Stimulated activated CD4-positive, alpha-beta T cell treated with anti-CD3 and anti-CD28 coated beads, TNF-alpha, amount 100 ng/mL, for 4 hours (primary cell): ENCODE results near the gene PSMB4.
"Not testable (repeated sequence)": the region's sequence is repeated elsewhere in the genome, so short reads cannot be mapped to it uniquely, and the experiment has no call there.

Experiments used
- DNase-seq, 3 experiments: peaks; one replicate each; pipeline ENCODE4 v3.0.0-alpha.2; 2020; ENCODE audit warnings: low read depth in 3 of 3

PSMB4 gene

GRCh38 chr1:151390221-151391078 is 8.9 kb upstream of the PSMB4 start:
- not testable (repeated sequence) for DNase-seq

DNA sequence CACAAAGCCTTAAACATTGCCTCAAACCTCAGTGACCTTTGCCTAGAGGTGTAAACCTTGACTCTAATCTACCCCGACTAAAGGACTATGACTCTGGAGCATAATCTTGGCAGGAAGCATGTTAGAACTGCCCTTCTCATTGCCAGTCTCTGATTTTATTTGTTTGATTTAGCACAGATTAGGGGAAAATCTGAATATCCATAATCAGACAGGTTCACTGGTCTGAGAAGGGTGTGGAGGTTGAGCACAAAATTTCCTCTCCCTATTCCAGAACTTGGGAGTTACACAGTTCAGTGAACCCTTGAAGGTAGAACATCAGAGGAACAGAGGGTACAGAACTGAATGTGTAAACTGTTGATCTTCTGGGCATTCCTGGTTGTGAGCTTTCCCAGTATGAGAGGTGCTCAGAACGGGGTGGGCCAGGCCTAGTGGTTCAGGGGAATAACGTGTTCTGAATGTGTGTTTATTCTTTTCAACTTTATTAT is 8.3 kb upstream of the PSMB4 start:
- no peak for DNase-seq

DNA sequence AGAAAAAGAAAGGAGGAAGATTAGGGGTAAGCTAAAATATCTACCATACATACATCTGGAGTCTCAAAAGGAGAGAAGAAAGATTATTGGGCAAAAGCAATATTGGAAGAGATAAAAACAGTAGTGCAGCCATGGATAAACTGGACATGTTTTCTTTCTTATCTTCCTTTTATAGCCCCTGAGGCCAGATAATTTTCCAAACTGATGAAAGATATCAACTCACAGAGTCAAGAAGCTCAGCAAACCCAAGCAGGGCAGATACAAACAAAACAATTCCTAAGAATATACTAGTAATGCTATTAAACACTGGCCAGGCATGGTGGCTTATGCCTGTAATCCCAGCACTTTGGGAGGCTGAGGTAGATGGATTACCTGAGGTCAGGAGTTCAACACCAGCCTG is 5.8 kb upstream of the PSMB4 start:
- DNase-seq = no peak

DNA sequence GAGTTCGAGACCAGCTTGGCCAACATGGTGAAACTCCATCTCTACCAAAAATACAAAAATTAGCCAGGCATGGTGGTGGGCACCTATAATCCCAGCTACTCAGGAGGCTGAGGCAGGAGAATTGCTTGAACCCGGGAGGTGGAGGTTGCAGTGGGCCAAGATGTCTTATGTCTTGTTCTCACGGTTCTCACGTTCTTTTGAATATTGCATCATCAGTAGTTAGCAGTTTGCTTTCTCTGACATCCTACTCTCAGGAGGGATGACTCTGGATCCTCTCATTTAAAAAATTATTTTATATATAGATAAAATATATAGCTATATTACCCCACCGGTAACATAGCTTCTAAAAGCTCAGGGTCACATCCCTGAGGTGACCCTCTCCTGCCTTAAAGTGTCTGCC is 3.1 kb upstream of the PSMB4 start:
- DNase-seq = not testable (repeated sequence)

DNA sequence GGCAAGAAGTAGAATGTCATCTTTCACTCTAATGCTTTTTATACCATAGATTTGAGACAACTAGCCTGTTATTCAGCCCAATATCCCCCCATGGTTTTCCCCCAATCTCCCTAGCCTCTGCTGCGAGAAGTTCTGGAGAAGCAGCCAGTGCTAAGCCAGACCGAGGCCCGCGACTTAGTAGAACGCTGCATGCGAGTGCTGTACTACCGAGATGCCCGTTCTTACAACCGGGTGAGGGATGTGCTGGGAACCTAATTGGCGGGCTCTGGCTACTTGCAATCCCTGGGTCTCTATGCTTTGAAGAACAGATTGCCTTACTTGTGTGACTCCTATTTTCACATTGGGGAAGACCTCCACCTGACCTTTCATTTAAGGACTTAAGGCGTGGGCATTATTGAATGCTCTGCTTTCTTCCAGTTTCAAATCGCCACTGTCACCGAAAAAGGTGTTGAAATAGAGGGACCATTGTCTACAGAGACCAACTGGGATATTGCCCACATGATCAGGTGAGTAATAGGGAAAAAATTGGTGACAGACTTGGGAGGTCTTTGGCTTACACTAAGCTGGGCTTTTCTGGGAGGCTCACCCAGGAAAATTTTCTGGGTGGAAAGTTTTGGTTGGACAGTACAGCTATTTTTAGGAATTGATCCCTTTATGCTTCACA is 1.9 kb downstream of the PSMB4 start:
- no peak for DNase-seq

- no peak for DNase-seq
Measured at GRCh38 chr1:151401860-151402259, 2.5 kb downstream of the PSMB4 start.

DNA sequence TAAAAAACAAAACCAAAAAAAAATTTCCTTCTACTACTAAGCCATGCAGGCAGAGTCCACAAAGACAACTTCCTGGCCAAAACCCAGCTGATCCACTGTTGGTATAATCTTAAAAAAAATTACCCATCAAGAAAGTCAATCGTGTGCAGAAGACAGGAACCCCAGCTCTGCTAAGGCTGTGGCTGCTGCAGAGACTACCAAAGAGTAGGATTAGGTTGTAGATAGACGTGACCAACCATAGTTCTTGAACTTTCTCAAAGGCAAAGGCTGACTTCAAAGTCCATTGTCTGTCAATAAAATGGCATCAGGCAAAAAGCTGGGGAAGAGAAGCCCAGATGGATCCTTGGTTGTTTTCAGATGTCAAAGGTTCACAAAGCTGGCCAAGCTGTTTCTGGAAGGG is 3.4 kb downstream of the PSMB4 start:
- no peak for DNase-seq

DNA sequence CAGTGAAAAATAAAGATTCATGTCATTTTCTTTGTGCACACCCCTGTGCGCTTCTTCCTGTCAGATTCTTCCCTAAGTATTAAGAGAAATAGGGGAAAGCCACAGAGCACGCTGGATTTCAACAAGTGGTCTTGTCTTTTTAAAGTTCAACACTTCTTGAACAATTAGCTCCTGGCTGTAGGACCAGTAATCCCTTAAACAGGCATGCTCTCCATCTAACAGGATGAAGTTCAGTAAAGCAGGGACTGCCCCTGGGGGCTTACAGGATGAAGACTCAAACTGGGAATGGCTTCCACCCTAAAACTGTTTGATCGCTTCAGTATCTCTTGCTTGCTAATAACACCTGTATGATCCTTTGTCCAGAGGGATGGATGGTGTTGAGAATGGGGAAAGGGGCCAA is 4.2 kb downstream of the PSMB4 start:
- no peak for DNase-seq

DNA sequence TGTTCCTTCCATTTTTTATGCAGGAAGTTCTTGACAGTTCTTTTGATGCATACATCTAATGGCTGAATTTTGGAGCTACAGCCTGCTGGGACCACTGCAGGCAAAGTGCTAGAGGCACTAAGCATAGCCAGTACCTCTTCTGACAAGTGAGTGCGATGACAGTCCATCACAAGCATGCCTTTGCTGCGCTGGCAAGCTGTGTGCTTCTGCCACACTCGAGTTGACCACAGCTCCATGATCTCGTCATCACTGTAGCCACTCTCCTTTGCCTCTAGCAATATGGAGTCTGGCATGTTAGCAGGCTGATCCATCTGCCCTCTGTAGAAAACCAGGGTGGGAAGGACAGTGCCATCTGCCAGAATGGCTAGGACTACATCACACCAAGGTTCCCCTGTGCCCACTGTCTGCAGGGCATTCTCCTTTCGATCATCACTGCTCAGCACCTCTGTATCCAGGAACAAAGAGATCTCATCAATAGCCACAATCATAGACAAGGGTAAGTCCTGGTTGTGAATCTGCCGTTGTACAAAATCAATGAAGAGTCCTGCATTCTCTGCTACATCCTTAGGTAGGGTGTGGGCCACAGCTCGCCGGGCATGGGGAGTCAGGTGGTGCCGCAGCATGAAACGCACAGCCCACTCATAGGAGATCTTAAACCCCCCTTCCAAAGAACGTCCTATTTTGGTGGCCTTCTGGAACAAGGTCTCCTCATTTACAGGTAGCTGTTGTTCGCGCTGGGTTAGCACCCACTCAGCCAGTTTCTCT is 6.0 kb downstream of the PSMB4 start:
- DNase-seq = no peak

DNA sequence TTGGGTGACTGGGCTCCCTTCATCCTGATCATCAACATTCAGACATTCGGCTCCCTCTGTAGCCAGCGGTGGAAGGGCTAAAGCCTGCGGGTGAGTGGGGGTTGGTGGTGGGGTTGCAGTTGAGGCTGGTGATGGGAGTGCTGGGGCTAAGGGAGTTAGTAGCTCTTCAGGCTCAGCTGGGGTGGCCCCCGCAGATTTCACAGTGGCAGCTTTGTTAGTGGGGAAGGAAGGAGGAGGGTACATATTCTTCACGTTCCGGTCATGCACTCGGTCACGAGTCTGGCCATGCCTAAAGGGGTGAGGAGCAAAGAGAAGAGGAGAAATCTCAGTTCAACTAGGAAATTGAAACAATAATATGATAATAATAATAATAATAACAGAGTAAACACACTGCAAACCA is 6.8 kb downstream of the PSMB4 start:
- no peak for DNase-seq

DNA sequence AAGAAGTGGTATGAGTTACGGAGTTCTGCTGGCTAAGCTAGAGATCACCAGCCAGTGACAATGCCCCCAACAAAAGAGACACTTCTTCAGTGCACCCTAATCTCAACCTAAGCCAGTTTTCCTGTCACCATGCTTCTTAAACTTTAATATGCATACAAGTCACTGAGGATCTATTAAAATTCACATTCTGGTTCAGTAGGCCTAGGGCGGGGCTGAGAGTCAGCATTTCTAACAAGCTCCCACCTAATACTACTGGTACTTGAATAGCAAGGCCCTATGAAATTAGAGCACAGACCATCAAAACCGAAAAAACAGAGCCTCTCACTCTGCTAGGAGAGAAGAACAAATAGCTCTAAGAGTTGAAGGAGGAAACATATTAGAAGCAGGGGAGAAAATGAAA is 7.9 kb downstream of the PSMB4 start:
- no peak for DNase-seq

GRCh38 chr1:151408891-151409290 is 9.5 kb downstream of the PSMB4 start:
- DNase-seq = no peak

- no peak for DNase-seq
Measured at GRCh38 chr1:151411884-151412283, 12.5 kb downstream of the PSMB4 start.

- no peak for DNase-seq
Measured at GRCh38 chr1:151416231-151416630, 16.9 kb downstream of the PSMB4 start.

DNA sequence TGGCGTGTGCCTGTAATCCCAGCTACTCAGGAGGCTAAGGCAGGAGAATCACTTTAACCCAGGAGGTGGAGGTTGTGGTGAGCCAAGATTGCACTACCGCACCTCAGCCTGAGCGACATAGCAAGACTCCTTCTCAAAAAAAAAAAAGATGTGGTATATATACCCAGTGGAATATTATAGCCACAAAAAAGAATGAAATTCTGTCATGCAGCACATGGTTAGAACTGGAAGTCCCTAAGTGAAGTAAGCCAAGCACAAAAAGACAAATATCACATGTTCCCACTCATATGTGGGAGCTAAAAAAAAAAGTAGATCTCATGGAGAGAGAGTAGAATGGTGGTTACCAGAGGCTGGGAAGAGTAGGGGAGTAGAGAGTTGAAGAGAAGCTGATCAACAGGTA is 18.7 kb downstream of the PSMB4 start:
- no peak for DNase-seq

GRCh38 chr1:151419819-151420218 is 20.4 kb downstream of the PSMB4 start:
- no peak for DNase-seq

- no peak for DNase-seq
Measured at GRCh38 chr1:151425103-151425502, 25.7 kb downstream of the PSMB4 start.

DNA sequence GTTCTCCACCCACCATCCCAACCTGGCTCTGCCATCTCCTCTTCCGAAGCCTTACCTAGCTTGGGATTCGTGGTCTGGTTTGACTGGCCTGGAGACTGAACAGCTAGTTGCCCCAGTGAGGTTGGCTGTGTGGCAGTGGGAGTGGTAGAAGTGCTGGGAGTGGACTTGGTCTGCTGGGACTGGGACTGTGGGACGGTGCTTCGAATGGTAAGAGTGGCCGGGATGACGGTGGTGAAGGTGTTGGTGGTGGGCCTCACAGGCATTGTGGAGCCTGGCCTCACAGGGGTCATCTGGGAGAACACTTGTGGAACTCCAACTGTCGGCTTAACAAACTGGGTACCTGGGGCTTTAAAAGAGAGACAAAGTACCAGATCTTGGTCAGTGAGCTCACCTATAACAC is 28.7 kb downstream of the PSMB4 start:
- DNase-seq = no peak

- not testable (repeated sequence) for DNase-seq
Measured at GRCh38 chr1:151433827-151434226, 34.5 kb downstream of the PSMB4 start.

DNA sequence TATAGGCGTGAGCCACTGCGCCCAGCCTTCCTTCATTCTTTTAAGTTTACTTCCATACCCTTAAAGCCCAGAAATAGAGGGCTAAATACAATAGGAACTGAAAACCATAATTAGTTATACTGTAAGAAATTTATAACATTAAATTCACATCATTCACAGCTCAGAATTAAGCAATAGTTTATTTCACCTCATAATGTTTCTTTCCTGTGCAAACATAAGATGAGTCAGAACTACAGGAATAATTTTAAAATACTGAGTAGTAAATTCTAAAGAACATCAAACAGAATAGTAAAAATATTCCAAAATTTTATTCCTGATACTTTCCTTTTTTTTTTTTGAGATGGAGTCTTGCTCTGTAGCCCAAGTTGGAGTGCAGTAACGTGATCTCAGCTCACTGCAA is 35.8 kb downstream of the PSMB4 start:
- DNase-seq = no peak

DNA sequence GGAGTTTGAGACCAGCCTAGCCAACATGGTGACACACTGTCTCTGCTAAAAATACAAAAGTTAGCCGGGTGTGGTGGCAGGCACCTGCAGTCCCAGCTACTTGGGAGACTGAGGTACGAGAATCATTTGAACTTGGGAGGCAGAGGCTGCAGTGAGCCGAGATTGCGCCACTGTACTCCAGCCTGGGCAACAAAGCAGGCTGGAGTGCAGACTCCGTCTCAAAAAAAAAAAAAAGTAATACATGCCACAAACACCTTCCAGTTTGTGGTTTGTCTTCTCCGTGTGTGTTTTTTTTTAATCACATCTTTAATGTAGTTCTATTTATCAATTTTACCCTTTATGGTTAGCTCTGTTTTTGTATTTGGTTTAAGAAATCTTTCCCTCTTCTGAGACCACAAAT is 37.6 kb downstream of the PSMB4 start:
- no peak for DNase-seq

DNA sequence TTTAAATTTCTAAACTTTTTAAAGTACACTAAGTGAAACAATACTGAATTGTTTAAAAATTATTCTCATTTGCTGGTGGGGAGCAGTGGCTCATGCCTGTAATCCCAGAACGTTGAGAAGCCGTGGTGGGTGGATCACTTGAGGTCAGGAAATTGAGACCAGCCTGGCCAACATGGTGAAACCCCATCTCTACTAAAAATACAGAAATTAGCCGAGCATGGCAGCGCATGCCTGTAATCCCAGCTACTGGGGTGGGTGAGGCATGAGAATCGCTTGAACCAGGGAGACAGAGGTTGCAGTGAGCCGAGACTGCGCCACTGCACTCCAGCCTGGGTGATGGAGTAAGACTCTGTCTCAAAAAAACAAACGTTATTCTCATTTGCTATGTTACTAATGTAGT is 38.0 kb downstream of the PSMB4 start:
- DNase-seq = not testable (repeated sequence)
